GM12878 (cell line): ENCODE data around the gene TMEM255A. TPM values are rescaled to one million over a fixed set of nuclear protein-coding genes. Genes with fewer than 3 reads are reported as not detected.

ENCODE experiments used
- ATAC-seq: fragments of 200-7000 bp; cut with Tn5 transposase; 3 replicates; pipeline ENCODE4 v1.9.1; 2020; ENCODE audit warnings: mild to moderate bottlenecking, moderate library complexity
- BruUV-seq: library from RNA; stranded (reverse); fragments of 400-500 nt; replicated peaks from 2 replicates; lab custom pipeline; 2021; lab: Mats Ljungman, UMichigan
- CTCF ChIA-PET: fragments of 300-600 bp; sonication (Branson Sonifier 250); formaldehyde crosslinking; extraction: SDS; loops from one replicate; lab custom pipeline; 2021; ENCODE audit warnings: inconsistent platforms; lab: Yijun Ruan, JAX
- POLR2A ChIA-PET: fragments of 350-600 bp; formaldehyde crosslinking; extraction: SDS; loops from one replicate; lab custom pipeline; 2021; ENCODE audit warnings: inconsistent platforms; lab: Charles Lee
- RAD21 ChIA-PET: fragments of 300-600 bp; sonication (Branson Sonifier 250); formaldehyde crosslinking; loops from one replicate; lab custom pipeline; 2023; ENCODE audit warnings: antibody characterized with exemption; ENCODE audit not compliant: unreplicated experiment; lab: Charles Lee
- SMC1A ChIA-PET: fragments of 300-600 bp; sonication (Branson Sonifier 250); formaldehyde crosslinking; loops from one replicate; lab custom pipeline; 2023; ENCODE audit not compliant: unreplicated experiment, uncharacterized antibody; lab: Charles Lee
- DNase-seq: peaks from one replicate; pipeline ENCODE4 v3.0.0-alpha.2; 2011; ENCODE audit warnings: low read depth, low spot score
- FAIRE-seq: peaks from 3 replicates; lab custom pipeline; 2011; peaks lifted over from hg19 to GRCh38; lab: Jason Lieb, UNC
- H2AFZ ChIP-seq: 2 replicates; pipeline ENCODE4 v1.6.0; 2011; ENCODE audit warnings: low read depth, low read length, control low read depth; ENCODE audit not compliant: control insufficient read depth
- H3K27ac ChIP-seq: 2 replicates; pipeline ENCODE4 v1.5.1; 2011; ENCODE audit warnings: control low read depth; ENCODE audit not compliant: control insufficient read depth, insufficient read depth
- H3K27me3 ChIP-seq, 2 experiments: replicated peaks in 1 of 2; 2 replicates each; pipeline versions ENCODE4 v1.6.0 to v1.6.1; 2011; ENCODE audit warnings: low read length in 1 of 2; ENCODE audit not compliant: control insufficient read depth in 2 of 2, insufficient read depth in 2 of 2
- H3K36me3 ChIP-seq, 2 experiments: 2 replicates each; pipeline ENCODE4 v1.5.1; 2011; ENCODE audit warnings: low read length in 1 of 2; ENCODE audit not compliant: control insufficient read depth in 2 of 2, insufficient read depth in 2 of 2
- H3K4me1 ChIP-seq: 2 replicates; pipeline ENCODE4 v1.6.1; 2011; ENCODE audit warnings: mild to moderate bottlenecking, low read length, moderate library complexity, mixed read lengths; ENCODE audit not compliant: control insufficient read depth, insufficient read depth
- H3K4me2 ChIP-seq: 2 replicates; pipeline ENCODE4 v1.6.0; 2011; ENCODE audit warnings: control low read depth; ENCODE audit not compliant: control insufficient read depth, insufficient read depth
- H3K4me3 ChIP-seq: fragments of 200-600 bp; sonication (generic); 2 replicates; pipeline ENCODE4 v1.5.1; 2016
- H3K79me2 ChIP-seq: 2 replicates; pipeline ENCODE4 v1.6.0; 2011; ENCODE audit warnings: low read length; ENCODE audit not compliant: control insufficient read depth, insufficient read depth
- H3K9ac ChIP-seq: 2 replicates; pipeline ENCODE4 v1.8.0; 2011; ENCODE audit warnings: low read length, control low read depth, mixed read lengths; ENCODE audit not compliant: control insufficient read depth, insufficient read depth
- H3K9me3 ChIP-seq: replicated peaks from 3 replicates; pipeline ENCODE4 v1.5.1; 2011; ENCODE audit warnings: mild to moderate bottlenecking, low read length; ENCODE audit not compliant: control insufficient read depth, insufficient read depth
- H4K20me1 ChIP-seq: 2 replicates; pipeline ENCODE4 v1.6.0; 2011; ENCODE audit not compliant: control insufficient read depth, insufficient read depth
- ASH2L ChIP-seq: fragments of 300-600, 200-600 bp; sonication (generic); IDR thresholded peaks from 2 replicates; pipeline ENCODE4 v1.6.1; 2017; ENCODE audit warnings: low read depth, mild to moderate bottlenecking, borderline replicate concordance
- CHD1 ChIP-seq: IDR thresholded peaks from 2 replicates; pipeline ENCODE4 v1.6.1; 2012; ENCODE audit warnings: low read depth, low read length, improper control_type of control experiment
- EED ChIP-seq: sonication (generic); IDR thresholded peaks from 2 replicates; pipeline ENCODE4 v1.6.1; 2016; ENCODE audit warnings: antibody characterized with exemption, low read depth
- GABPA ChIP-seq: IDR thresholded peaks from 2 replicates; pipeline ENCODE4 v1.6.1; 2014; ENCODE audit warnings: antibody characterized with exemption, low read depth, mild to moderate bottlenecking, inconsistent platforms
- HCFC1 ChIP-seq: fragments of 150-350 bp; IDR thresholded peaks from 2 replicates; pipeline ENCODE4 v1.6.1; 2014; ENCODE audit warnings: low read length
- HDAC6 ChIP-seq: fragments of 200-600 bp; sonication (generic); IDR thresholded peaks from one replicate; pipeline ENCODE4 v1.8.0; 2017; ENCODE audit warnings: antibody characterized with exemption; ENCODE audit not compliant: unreplicated experiment
- IKZF2 ChIP-seq, 2 experiments: fragments of 450-650 bp; IDR thresholded peaks; 2 replicates each; pipeline ENCODE4 v1.6.1; 2017; ENCODE audit warnings: mild to moderate bottlenecking in 2 of 2, moderate library complexity in 2 of 2
- MEF2A ChIP-seq: IDR thresholded peaks from 2 replicates; pipeline ENCODE4 v1.6.1; 2011; ENCODE audit warnings: low read depth, mild to moderate bottlenecking, low read length, moderate library complexity; ENCODE audit not compliant: insufficient read depth
- MTA3 ChIP-seq: IDR thresholded peaks from 2 replicates; pipeline ENCODE4 v1.6.1; 2012; ENCODE audit warnings: low read length, inconsistent platforms, borderline replicate concordance
- MYB ChIP-seq: fragments of 150-350 bp; IDR thresholded peaks from 2 replicates; pipeline ENCODE4 v1.6.1; 2014; ENCODE audit warnings: mild to moderate bottlenecking, low read depth, low read length, borderline replicate concordance
- NR2F1 ChIP-seq: fragments of 450-650 bp; conservative IDR thresholded peaks from 2 replicates; pipeline ENCODE4 v1.6.1; 2017; ENCODE audit warnings: mild to moderate bottlenecking
- RBBP5 ChIP-seq: fragments of 200-600 bp; sonication (generic); conservative IDR thresholded peaks from 2 replicates; pipeline ENCODE4 v1.6.1; 2016
- RUNX3 ChIP-seq: IDR thresholded peaks from 2 replicates; pipeline ENCODE4 v1.6.1; 2012; ENCODE audit warnings: low read length, inconsistent platforms
- SMC3 ChIP-seq: IDR thresholded peaks from 2 replicates; pipeline ENCODE4 v1.6.1; 2011; ENCODE audit warnings: low read length, improper control_type of control experiment, borderline replicate concordance
- SREBF2 ChIP-seq: IDR thresholded peaks from 2 replicates; pipeline ENCODE4 v1.6.1; 2012; ENCODE audit warnings: mild to moderate bottlenecking, low read length
- SUPT20H ChIP-seq: IDR thresholded peaks from 2 replicates; pipeline ENCODE4 v1.6.1; 2011; ENCODE audit warnings: low read depth, mild to moderate bottlenecking, low read length, moderate library complexity, borderline replicate concordance; ENCODE audit not compliant: control insufficient read depth
- WGBS: methylation state at CpG from one replicate; pipeline ENCODE4 v1.1.6; 2016; ENCODE audit warnings: low lambda C conversion rate; ENCODE audit not compliant: insufficient replicate concordance, insufficient coverage; ENCODE audit errors: missing lambda C conversion rate; 5-methylcytosine and 5-hydroxymethylcytosine counted together
- in situ Hi-C: fragments of 300-500 bp; cut with MboI; formaldehyde crosslinking; loops from 9 replicates; pipeline ENCODE4 v1.14.3; 2018; ENCODE audit warnings: mixed read lengths
- intact Hi-C: fragments of 100-400 bp; cut with micrococcal nuclease; formaldehyde crosslinking; loops from one replicate; pipeline ENCODE4 v1.14.2; 2022; ENCODE audit not compliant: unreplicated experiment
- polyA plus RNA-seq, 11 experiments: library from polyadenylated mRNA; depleted of rRNA in 4 of 11; unstranded in 6 of 11; stranded (reverse) in 5 of 11; fragments of >200 nt; fragmentation: Nextera tagmentation in 4 of 11; fragmentation: Illumina TruSeq in 1 of 11; extraction: Ambion mirVana in 4 of 11; extraction: Trizol in 1 of 11; gene quantifications; 1 replicate in 1 of 11; 2 replicates in 10 of 11; pipeline versions ENCODE4 v1.2.1 to v1.2.3, GENCODE V29; 2011 to 2016; ENCODE audit warnings: inconsistent platforms in 2 of 11, missing spikeins in 2 of 11, low read depth in 1 of 11
- total RNA-seq, 4 experiments: library from RNA; depleted of rRNA in 3 of 4; stranded (reverse); fragments of >200 nt in 3 of 4; fragmentation: Illumina TruSeq in 1 of 4; extraction: Trizol in 1 of 4; gene quantifications; 2 replicates each; pipeline versions ENCODE4 v1.2.1 to v1.2.3, GENCODE V29; 2013 to 2021
- TF ChIP-seq, protein P1 (sequence below): fragments of 150-350 bp; IDR thresholded peaks from 2 replicates; pipeline ENCODE4 v1.6.1; 2014; ENCODE audit warnings: mild to moderate bottlenecking, low read depth, low read length

The TMEM255A gene
- total and polyA plus RNA-seq, 10 of the 15 experiments (the other 5 are each of a cell fraction or from before 2014, with no cell fraction given): 0.90 to 5.4 (median 1.3) TPM

DNA sequence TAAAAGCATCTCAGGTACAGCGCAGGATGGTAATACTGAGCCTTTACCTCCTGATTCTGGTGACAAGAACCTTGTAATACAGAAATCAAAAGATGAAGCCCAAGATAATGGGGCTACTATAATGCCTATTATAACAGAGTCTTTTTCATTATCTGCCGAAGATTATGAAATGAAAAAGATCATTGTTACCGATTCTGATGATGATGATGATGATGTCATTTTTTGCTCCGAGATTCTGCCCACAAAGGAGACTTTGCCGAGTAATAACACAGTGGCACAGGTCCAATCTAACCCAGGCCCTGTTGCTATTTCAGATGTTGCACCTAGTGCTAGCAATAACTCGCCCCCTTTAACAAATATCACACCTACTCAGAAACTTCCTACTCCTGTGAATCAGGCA, 57.5 kb downstream of the TMEM255A start:
- no peak for FAIRE-seq
- BruUV-seq: no TSS peak
- intact Hi-C loops: no loop called here
- Histone ChIP-seq H3K4me1 (no peaks in the 10 kb centered on the region), H3K4me3 (no peak overlapping the region), H2AFZ (no peak overlapping the region), H3K36me3 (peaks cover 0 to 4% of the 10 kb centered on the region in 2 experiments; a peak in 1 of 4 replicates), H3K4me2 (no peak overlapping the region), H3K9ac (no peak overlapping the region), H3K27me3 (no peaks in the 10 kb centered on the region), H3K9me3 (no peaks in the 10 kb centered on the region), H3K79me2 (peaks cover 23% of the 10 kb centered on the region), H4K20me1 (no peaks in the 10 kb centered on the region), H3K27ac (no peak overlapping the region)
- CTCF ChIA-PET: interaction anchor here (1.5 to 1.8 kb wide), 3 partner anchors 16 to 46 kb away, joined by 3 to 6 read pairs (median 5); no protein-coding TSS in a partner anchor
- SMC1A ChIA-PET: interaction anchor here (0.8 to 1.5 kb wide), 5 partner anchors 10 to 1600 kb away, joined by 3 to 8 read pairs (median 4); no protein-coding TSS in a partner anchor
- 56% methylated on average over 6 of the region's 6 CpGs for WGBS
- RAD21 ChIA-PET: interaction anchor here (1.0 kb wide), 1 partner anchor 56 kb away, joined by 3 read pairs; no protein-coding TSS in a partner anchor
- TF ChIP-seq RBBP5: no peak
- no peak for TF ChIP-seq RUNX3
- no peak for TF ChIP-seq MEF2A
- TF ChIP-seq CHD1: no peak
- ATAC-seq: no peak
- POLR2A ChIA-PET: no interaction called here
- DNase-seq: no peak
- in situ Hi-C loops: loop anchor here (5.0 kb wide), 1 partner anchor 54 kb away; no protein-coding TSS in a partner anchor

DNA sequence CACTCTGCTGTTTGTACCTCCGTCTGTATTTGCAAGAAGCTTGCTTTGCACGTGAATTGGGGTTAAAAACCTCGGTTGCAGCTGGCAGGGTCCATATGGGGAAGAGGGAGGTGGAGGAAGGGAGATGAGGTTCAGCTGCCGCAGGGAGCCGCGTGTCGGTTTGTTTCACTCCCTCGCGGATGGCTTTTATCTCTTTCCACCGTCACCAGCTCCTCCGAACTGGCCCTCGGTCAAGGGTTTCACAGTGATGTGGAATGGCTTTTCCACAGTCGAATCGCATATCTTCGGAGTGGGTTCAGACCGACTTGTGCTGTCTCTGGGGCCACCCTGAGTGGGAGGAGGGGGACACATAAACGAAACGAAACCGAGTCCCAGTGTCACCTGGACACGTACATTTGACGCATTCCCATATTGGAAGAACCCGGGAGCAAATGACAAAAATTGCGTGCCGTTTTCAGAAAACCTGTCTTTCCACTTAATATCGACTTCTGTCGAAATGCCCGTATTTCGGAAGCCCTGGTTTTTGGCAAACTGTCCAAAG, 59.7 kb downstream of the TMEM255A start:
- no peaks in the 10 kb centered on the region for H3K4me1 ChIP-seq
- FAIRE-seq: no peak
- intact Hi-C loops (loop anchor here (2.0 kb wide), 1 partner anchor 57 kb away; no protein-coding TSS in a partner anchor), in situ Hi-C loops (loop anchor here (5.0 kb wide), 1 partner anchor 56 kb away; no protein-coding TSS in a partner anchor)
- DNase-seq: no peak
- no peak overlapping the region for H2AFZ ChIP-seq
- peaks cover 23% of the 10 kb centered on the region for H3K79me2 ChIP-seq
- ATAC-seq: peak; percentile 36
- ChIA-PET POLR2A (interaction anchor here (0.6 to 2.1 kb wide), 4 partner anchors 13 to 144 kb away, joined by 3 to 13 read pairs (median 4); no protein-coding TSS in a partner anchor), RAD21 (interaction anchor here (0.6 to 3.0 kb wide), 7 partner anchors 11 to 309 kb away, joined by 3 to 29 read pairs (median 4); partner anchors contain the start of gene CUL4B), SMC1A (interaction anchor here (1.2 to 3.2 kb wide), 8 partner anchors 10 to 61 kb away, joined by 3 to 16 read pairs (median 10); no protein-coding TSS in a partner anchor), CTCF (interaction anchor here (0.6 to 1.7 kb wide), 8 partner anchors 13 to 214 kb away, joined by 3 to 8 read pairs (median 3); no protein-coding TSS in a partner anchor)
- peaks cover 0 to 4% of the 10 kb centered on the region in 2 experiments; a peak in 1 of 4 replicates for H3K36me3 ChIP-seq
- BruUV-seq: TSS peak; percentile 70
- no peaks in the 10 kb centered on the region for H3K27me3 ChIP-seq
- H4K20me1 ChIP-seq: no peaks in the 10 kb centered on the region
- H3K4me3 ChIP-seq: peak overlapping the region; percentile 69
- peak overlapping the region; percentile 68 for H3K27ac ChIP-seq
- peak overlapping the region; percentile 79 for H3K9ac ChIP-seq
- H3K4me2 ChIP-seq: peak overlapping the region; percentile 61
- no peaks in the 10 kb centered on the region for H3K9me3 ChIP-seq
- WGBS: 22% methylated on average over 28 of the region's 28 CpGs
- no peak for TF ChIP-seq SREBF2
- TF ChIP-seq MTA3: no peak
- no peak for TF ChIP-seq GABPA
- no peak for TF ChIP-seq SUPT20H
- no peak for TF ChIP-seq EED
- no peak for TF ChIP-seq MYB
- TF ChIP-seq HCFC1: no peak
- TF ChIP-seq ASH2L: no peak
- TF ChIP-seq HDAC6: no peak
- no peak for TF ChIP-seq SMC3
- TF ChIP-seq IKZF2 (IDR thresholded peaks at IDR 0.05): peak in 1 of 2 experiments; percentile 21; a peak in 2 of 4 replicates
- TF ChIP-seq NR2F1: no peak
- TF ChIP-seq, protein P1, sequence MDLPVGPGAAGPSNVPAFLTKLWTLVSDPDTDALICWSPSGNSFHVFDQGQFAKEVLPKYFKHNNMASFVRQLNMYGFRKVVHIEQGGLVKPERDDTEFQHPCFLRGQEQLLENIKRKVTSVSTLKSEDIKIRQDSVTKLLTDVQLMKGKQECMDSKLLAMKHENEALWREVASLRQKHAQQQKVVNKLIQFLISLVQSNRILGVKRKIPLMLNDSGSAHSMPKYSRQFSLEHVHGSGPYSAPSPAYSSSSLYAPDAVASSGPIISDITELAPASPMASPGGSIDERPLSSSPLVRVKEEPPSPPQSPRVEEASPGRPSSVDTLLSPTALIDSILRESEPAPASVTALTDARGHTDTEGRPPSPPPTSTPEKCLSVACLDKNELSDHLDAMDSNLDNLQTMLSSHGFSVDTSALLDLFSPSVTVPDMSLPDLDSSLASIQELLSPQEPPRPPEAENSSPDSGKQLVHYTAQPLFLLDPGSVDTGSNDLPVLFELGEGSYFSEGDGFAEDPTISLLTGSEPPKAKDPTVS: no peak
